Suprapubic skin (tissue), 4 donors: ENCODE measurements around the gene EHD3. TPM values are rescaled to one million over a fixed set of nuclear protein-coding genes. Genes with fewer than 3 reads are reported as not detected.

Experiments
- DNase-seq, 2 donors: peaks; one replicate each; pipeline ENCODE4 v3.0.0-alpha.2; 2019; ENCODE audit warnings: low spot score in 2 of 2
- H3K27ac ChIP-seq: fragments of 200-600 bp; sonication (generic); one replicate; pipeline ENCODE4 v1.5.1; 2019
- H3K27me3 ChIP-seq: fragments of 200-600 bp; sonication (generic); one replicate; pipeline ENCODE4 v1.5.1; 2019
- H3K36me3 ChIP-seq: fragments of 200-600 bp; sonication (generic); one replicate; pipeline ENCODE4 v1.5.1; 2019
- H3K4me1 ChIP-seq: fragments of 200-600 bp; sonication (generic); one replicate; pipeline ENCODE4 v1.5.1; 2019
- H3K4me3 ChIP-seq: fragments of 200-600 bp; sonication (generic); one replicate; pipeline ENCODE4 v1.5.1; 2019; ENCODE audit warnings: mild to moderate bottlenecking
- H3K9me3 ChIP-seq: fragments of 200-600 bp; sonication (generic); one replicate; pipeline ENCODE4 v1.5.1; 2019
- CTCF ChIP-seq, 2 donors: fragments of 200-600 bp in 1 of 2; fragments of 450-650 bp in 1 of 2; sonication (generic) in 1 of 2; IDR thresholded peaks; one replicate each; pipeline ENCODE4 v1.5.1; 2016 to 2019; ENCODE audit warnings: antibody characterized with exemption in 2 of 2, mild to moderate bottlenecking in 1 of 2, moderate library complexity in 1 of 2
- EP300 ChIP-seq: sonication (generic); formaldehyde crosslinking; IDR thresholded peaks from one replicate; pipeline ENCODE4 v1.6.1; 2017; ENCODE audit warnings: antibody characterized with exemption
- POLR2A ChIP-seq, 2 donors: fragments of 450-650 bp; IDR thresholded peaks; one replicate each; pipeline ENCODE4 v1.6.1; 2017; ENCODE audit warnings: antibody characterized with exemption in 2 of 2, mild to moderate bottlenecking in 2 of 2, moderate library complexity in 2 of 2
- POLR2AphosphoS5 ChIP-seq, 3 donors: sonication (generic); formaldehyde crosslinking; IDR thresholded peaks; one replicate each; pipeline ENCODE4 v1.6.1; 2017; ENCODE audit warnings: antibody characterized with exemption in 3 of 3
- WGBS: methylation state at CpG from one replicate; pipeline ENCODE4 v1.1.5; 2018; 5-methylcytosine and 5-hydroxymethylcytosine counted together
- total RNA-seq, 4 donors: library from RNA; depleted of rRNA; stranded (reverse); fragments of >200 nt; gene quantifications; one replicate each; pipeline ENCODE4 v1.1.0, GENCODE V29; 2016

EHD3 gene
- total RNA-seq, 4 donors from 2014 or later = 3.9 to 7.0 (median 5.2) TPM

GRCh38 chr2:31286961-31287550 lies 53.1 kb downstream of the EHD3 start:
- no peaks in the 10 kb centered on the region for H3K9me3 ChIP-seq
- no peaks in the 10 kb centered on the region for H3K36me3 ChIP-seq
- no peak overlapping the region for H3K4me3 ChIP-seq
- no peak overlapping the region for H3K27ac ChIP-seq
- DNase-seq = no peak
- H3K27me3 ChIP-seq = no peaks in the 10 kb centered on the region
- TF ChIP-seq POLR2A (IDR thresholded peaks at IDR 0.05) = no peak
- TF ChIP-seq POLR2AphosphoS5 (IDR thresholded peaks at IDR 0.05) = no peak
- TF ChIP-seq EP300 = no peak
- no peak for TF ChIP-seq CTCF (IDR thresholded peaks at IDR 0.05)
- peaks cover 28% of the 10 kb centered on the region for H3K4me1 ChIP-seq
- 76% methylated on average over 5 of the region's 5 CpGs for WGBS

- H3K27ac ChIP-seq = no peak overlapping the region
- 29% methylated on average over 2 of the region's 2 CpGs for WGBS
- no peaks in the 10 kb centered on the region for H3K27me3 ChIP-seq
- H3K4me1 ChIP-seq = peaks cover 25% of the 10 kb centered on the region
- H3K4me3 ChIP-seq = no peak overlapping the region
- TF ChIP-seq POLR2AphosphoS5 (IDR thresholded peaks at IDR 0.05) = no peak
- no peak for TF ChIP-seq EP300
- TF ChIP-seq POLR2A (IDR thresholded peaks at IDR 0.05) = no peak
- H3K36me3 ChIP-seq = no peaks in the 10 kb centered on the region
- no peaks in the 10 kb centered on the region for H3K9me3 ChIP-seq
- no peak for DNase-seq
These were observed 53.7 kb downstream of the EHD3 start for GRCh38 chr2:31287654-31288053.

- no peaks in the 10 kb centered on the region for H3K36me3 ChIP-seq
- TF ChIP-seq EP300 = no peak
- no peak overlapping the region for H3K27ac ChIP-seq
- H3K4me3 ChIP-seq = no peak overlapping the region
- H3K4me1 ChIP-seq = peaks cover 28% of the 10 kb centered on the region
- H3K27me3 ChIP-seq = no peaks in the 10 kb centered on the region
- WGBS = 43% methylated on average over 1 of the region's 1 CpG
- no peak for DNase-seq
- H3K9me3 ChIP-seq = no peaks in the 10 kb centered on the region
These were observed 60.2 kb downstream of the EHD3 start for GRCh38 chr2:31294196-31294595.

GRCh38 chr2:31296641-31297287 lies 62.8 kb downstream of the EHD3 start:
- Histone ChIP-seq H3K27ac (no peak overlapping the region), H3K27me3 (no peaks in the 10 kb centered on the region), H3K36me3 (no peaks in the 10 kb centered on the region), H3K4me1 (peaks cover 35% of the 10 kb centered on the region), H3K9me3 (no peaks in the 10 kb centered on the region), H3K4me3 (no peak overlapping the region)
- no peak for DNase-seq
- whole genome bisulfite sequencing = 52% methylated on average over 7 of the region's 8 CpGs
- TF ChIP-seq POLR2AphosphoS5 (IDR thresholded peaks at IDR 0.05) (no peak), POLR2A (IDR thresholded peaks at IDR 0.05) (no peak), CTCF (IDR thresholded peaks at IDR 0.05) (no peak), EP300 (no peak)

- Histone ChIP-seq H3K9me3 (no peaks in the 10 kb centered on the region), H3K36me3 (no peaks in the 10 kb centered on the region), H3K4me3 (no peak overlapping the region), H3K27me3 (no peaks in the 10 kb centered on the region), H3K4me1 (peaks cover 39% of the 10 kb centered on the region), H3K27ac (no peak overlapping the region)
- WGBS = 40% methylated on average over 1 of the region's 1 CpG
- no peak for TF ChIP-seq POLR2A (IDR thresholded peaks at IDR 0.05)
- no peak for TF ChIP-seq POLR2AphosphoS5 (IDR thresholded peaks at IDR 0.05)
- no peak for TF ChIP-seq EP300
- TF ChIP-seq CTCF (IDR thresholded peaks at IDR 0.05) = no peak
- no peak for DNase-seq
These were observed 63.8 kb downstream of the EHD3 start for GRCh38 chr2:31297751-31298150.

- H3K36me3 ChIP-seq = no peaks in the 10 kb centered on the region
- no peak overlapping the region for H3K27ac ChIP-seq
- no peak overlapping the region for H3K4me3 ChIP-seq
- 63% methylated on average over 4 of the region's 4 CpGs for WGBS
- H3K4me1 ChIP-seq = peaks cover 51% of the 10 kb centered on the region
- no peak for DNase-seq
- no peaks in the 10 kb centered on the region for H3K27me3 ChIP-seq
- no peak for TF ChIP-seq EP300
- no peak for TF ChIP-seq CTCF (IDR thresholded peaks at IDR 0.05)
- no peak for TF ChIP-seq POLR2A (IDR thresholded peaks at IDR 0.05)
- no peak for TF ChIP-seq POLR2AphosphoS5 (IDR thresholded peaks at IDR 0.05)
- no peaks in the 10 kb centered on the region for H3K9me3 ChIP-seq
These were observed 65.6 kb downstream of the EHD3 start for GRCh38 chr2:31299547-31299946.
